NCI-H69 (cell line): ENCODE results near the gene UBA7.
"Not testable (repeated sequence)": the region's sequence is repeated elsewhere in the genome, so short reads cannot be mapped to it uniquely, and the experiment has no call there.

ENCODE experiments used
- DNase-seq: peaks from one replicate; lab custom pipeline; 2025; lab: John Stamatoyannopoulos, UW

UBA7 gene

GRCh38 chr3:49813497-49814174 is at the start of gene UBA7:
TSS of gene UBA7 (minus strand) at chr3:49813953. CDS start at chr3:49813787, 166 bp downstream.
- DNase-seq, result no peak

- DNase-seq, result no peak
These were observed 46.0 kb upstream of the UBA7 start for GRCh38 chr3:49859576-49860305.

GRCh38 chr3:49856181-49857005 is 42.6 kb upstream of the UBA7 start, which contains the start of gene TRAIP:
TSS of gene TRAIP (minus strand) at chr3:49856564. CDS start at chr3:49856453, 111 bp downstream.
- peak; percentile 95 for DNase-seq

GRCh38 chr3:49855662-49856061 is 41.9 kb upstream of the UBA7 start:
- DNase-seq, result no peak

GRCh38 chr3:49845694-49846093 is 31.9 kb upstream of the UBA7 start:
- no peak for DNase-seq

DNA sequence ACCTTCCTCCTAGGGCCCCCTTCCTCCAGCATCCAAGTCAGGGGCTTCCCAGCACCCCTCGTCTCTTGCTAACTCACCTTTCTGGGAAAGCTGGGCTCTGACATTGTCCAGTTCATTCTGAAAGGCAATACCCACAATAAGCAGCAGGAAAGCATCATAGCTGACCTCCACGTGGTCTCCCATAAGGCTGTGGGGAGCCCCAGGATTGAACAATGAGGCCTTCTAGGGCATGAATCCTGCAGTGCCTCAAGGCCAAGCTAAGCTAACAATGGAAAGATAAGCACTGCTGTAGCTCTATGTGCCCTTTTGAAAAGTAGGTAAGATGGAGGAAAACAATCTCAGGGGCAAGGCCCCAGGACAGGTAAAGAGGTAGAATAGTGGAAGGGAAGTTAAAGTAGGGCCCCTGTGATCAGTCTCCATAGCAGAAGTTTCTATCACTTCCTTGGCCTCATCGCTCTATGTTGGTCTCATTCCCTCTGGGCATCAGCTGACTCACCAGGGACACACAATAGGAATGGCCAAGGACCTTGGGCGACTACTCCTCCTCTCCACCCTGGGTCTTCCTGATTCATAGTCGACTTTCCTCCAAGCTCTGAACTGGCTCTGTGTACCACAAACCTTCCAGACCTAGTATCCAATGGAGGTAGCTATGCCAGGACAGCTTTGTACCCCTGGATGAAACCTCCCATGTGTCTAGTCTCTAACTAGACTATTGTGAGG is 30.9 kb upstream of the UBA7 start:
- DNase-seq, result no peak

GRCh38 chr3:49842843-49843517 is 29.2 kb upstream of the UBA7 start:
- DNase-seq, result no peak

DNA sequence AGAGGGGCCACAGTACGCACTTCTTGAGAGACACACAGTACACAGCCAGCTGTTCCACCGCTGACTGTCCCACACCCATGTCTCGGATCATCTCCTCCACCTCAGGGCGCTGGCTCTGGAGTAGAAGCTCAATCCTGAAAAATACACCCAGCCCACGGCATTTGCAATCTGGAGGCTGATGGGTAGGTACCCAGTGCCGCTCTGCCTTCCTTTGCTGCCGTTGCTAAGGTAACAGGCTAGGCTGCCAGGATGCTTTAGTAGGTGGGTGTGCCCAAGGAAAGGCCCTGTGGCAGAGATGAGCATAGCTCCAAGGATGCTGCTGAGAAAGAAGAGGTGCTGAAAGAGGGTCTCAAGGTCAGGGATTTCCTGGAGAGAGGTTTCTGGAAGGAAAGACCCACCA is 28.1 kb upstream of the UBA7 start:
- no peak for DNase-seq

- peak; percentile 65 for DNase-seq
These were observed 27.5 kb upstream of the UBA7 start for GRCh38 chr3:49841126-49841696.

- no peak for DNase-seq
These were observed 26.6 kb upstream of the UBA7 start for GRCh38 chr3:49840388-49840787.

DNA sequence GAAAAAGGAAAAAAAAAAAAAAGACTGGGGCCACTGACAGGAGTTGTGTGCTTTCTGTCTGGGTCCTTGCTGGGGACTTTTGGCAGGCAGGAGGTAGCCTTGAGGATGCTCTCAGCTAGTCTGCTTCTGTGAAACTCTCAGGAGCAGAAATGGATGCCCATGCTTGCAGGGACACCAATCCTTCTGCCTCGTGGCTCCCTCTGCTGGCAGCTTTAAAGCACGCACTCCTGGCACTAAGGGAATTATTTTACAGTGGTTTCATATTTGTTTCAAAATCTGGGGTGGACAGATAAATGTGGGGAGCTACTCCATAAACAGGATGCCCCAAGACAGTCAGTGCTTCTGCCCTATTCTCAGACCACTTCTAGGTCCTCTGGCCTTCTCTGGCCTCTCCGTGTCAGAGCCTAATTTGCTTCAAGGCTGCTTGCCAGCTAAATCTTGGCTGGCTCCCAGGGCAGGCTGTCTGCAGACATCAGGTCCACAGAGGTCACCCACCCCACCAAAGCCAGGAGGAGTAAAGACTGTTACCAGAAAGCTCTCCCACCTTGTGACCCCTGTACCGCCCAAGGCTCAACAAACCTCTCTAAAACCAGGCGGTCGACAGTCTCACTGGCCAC is 25.5 kb upstream of the UBA7 start:
- DNase-seq, result peak; percentile 57

GRCh38 chr3:49831341-49831740 is 17.6 kb upstream of the UBA7 start:
- no peak for DNase-seq

GRCh38 chr3:49826016-49826415 is 12.3 kb upstream of the UBA7 start:
- DNase-seq, result no peak

DNA sequence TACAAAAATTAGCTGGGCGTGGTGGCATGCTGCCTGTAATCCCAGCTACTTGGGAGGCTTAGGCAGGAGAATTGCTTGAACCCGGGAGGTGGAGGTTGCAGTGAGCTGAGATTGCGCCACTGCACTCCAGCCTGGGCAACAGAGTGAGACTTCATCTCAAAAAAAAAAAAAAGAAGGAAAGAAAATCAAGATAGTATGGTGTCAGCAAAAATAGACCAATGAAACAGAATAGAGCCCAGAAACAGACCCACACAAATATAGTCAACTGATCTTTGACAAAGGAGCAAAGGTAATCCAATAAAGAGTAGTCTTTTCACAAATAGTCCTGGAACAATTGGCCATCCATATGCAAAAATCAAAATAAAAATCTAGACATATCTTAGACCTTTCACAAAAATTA is 9.4 kb upstream of the UBA7 start:
- DNase-seq, result not testable (repeated sequence)

DNA sequence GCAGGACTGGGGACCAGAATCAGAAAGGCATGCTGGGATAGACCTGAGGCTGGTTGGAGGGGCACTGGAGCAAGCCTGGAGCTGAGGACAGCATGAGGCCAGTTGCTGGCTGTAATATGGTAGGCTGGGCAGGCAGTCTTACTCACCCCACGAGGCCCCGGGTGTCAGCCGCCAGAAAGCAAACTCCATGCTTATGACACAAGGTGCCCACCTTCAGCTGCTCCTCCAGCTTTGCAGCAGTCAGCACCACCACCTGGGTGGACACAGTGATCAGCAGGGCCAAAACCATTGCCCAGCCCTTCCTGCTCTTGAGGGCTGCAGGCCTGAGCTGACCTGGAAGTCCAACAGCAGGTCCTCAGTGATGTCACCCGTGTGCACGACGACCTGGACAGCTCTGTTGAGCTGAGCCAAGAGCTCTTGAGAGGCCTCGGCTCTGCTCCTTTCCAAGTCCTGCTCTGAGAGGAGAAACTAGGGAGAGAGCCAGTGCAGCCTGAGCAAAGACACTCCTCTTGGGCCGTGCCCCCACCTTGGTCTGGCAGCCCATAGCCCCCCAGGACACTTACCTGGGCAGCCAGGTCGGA is 747 bp downstream of the UBA7 start:
- no peak for DNase-seq

DNA sequence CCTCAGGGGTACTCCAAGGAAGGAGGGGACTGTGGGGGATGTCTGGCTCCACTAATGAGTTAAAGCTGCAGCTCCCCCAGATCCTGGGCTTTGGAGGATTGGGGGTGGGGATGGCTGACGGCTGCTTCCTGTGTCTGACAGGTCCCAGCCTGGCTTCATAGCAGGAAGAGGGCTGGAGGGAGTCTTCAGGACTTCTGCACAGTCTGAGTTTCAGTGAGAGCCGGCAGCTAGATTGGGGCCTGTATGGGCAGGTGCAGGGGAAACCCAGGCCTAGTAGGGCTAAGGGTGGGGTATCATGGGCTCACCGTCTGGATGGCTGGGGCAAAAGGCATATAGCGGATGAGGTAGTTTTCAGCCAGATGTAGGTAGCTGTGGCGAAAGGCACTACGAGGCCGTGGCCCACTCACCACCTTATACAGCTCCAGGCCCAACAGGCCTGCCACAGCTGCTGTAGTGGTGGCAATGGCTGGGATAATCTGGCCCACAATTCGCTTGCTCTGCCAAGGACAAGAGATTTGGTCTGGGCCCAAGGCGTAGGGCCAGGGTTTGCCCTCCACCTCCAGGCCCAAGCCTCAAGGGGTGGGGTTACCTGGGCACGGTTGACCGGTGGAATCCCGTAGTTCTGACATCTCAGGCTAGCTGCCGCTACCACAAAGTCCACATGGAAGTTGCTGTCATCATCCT is 6.2 kb downstream of the UBA7 start:
- no peak for DNase-seq

- no peak for DNase-seq
These were observed 6.9 kb downstream of the UBA7 start for GRCh38 chr3:49806850-49807249.

DNA sequence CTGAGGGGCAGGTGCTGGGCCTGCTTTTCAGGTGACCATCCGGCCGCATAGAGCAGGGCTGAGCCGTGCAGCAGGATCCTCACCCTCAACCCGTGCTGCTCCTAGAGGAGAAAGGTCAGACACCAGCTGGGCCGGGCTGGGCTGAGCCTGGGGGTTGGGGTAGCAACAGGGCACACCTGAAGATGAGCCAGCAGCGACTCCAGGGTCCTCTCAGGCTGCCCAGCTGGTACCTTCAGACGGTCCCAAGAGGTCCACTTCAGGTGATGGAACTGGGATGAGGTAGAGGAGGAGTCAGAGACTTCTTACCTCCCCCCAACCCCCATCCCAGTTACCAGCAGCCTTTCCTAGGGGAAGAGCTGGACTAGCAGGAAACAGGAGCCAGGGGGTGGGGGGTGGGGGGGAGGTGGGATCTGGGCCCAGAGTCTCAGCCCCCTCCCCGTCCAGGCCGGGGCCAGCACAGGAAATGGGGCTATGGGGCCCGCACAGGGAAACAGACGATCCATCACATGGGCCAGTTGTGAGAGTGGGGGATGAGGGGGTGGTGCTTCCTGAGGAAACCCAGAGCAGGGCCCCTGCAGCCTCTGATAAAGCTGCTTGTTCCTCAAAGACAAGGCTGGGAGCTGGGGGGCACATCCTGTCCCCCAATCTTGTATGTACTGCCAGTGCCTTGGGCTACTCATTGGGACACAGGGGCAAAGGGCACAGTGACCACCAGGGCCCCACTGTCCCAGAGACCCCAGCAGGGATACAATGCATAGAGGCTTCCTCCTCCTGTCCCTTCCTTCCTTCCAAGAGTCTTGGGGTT is 7.7 kb downstream of the UBA7 start:
- DNase-seq, result no peak

DNA sequence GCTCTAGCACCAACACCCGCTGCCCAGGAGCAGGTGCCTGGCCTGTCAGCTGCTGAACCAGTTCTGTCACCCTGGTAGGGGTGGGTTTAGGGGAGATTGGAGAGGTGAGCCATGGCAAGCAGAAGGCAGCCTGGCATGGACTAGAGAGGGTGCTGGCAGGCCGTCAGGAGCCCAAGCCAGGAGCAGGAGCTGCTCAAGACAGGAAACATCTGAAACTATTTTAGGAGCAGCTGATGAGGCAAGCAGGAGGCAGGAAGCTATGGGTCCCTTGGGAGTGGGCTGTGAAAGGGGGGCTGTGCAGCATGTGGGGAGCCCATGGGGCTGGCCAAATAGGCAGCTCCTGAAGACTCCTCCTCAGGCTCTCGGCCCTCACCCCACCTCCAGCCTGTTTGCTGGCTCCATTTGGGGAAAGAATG is 8.4 kb downstream of the UBA7 start:
- DNase-seq, result peak; percentile 47
